Muscle of leg (tissue), 11 donors: ENCODE results near the gene PTPRG. TPM values are rescaled to one million over a fixed set of nuclear protein-coding genes. Genes with fewer than 3 reads are reported as not detected.

ENCODE experiments used
- DNase-seq: peaks from one replicate; pipeline ENCODE4 v3.0.0; 2013
- H3K27ac ChIP-seq: one replicate; pipeline ENCODE4 v1.5.1; 2013; ENCODE audit warnings: mild to moderate bottlenecking, low read length, control low read depth
- H3K27me3 ChIP-seq: one replicate; pipeline ENCODE4 v1.6.1; 2013; ENCODE audit warnings: low read length; ENCODE audit not compliant: control insufficient read depth, insufficient read depth
- H3K36me3 ChIP-seq: one replicate; pipeline ENCODE4 v1.6.1; 2013; ENCODE audit warnings: low read length; ENCODE audit not compliant: control insufficient read depth, insufficient read depth
- H3K4me1 ChIP-seq: one replicate; pipeline ENCODE4 v1.6.1; 2013; ENCODE audit warnings: low read length; ENCODE audit not compliant: control insufficient read depth, insufficient read depth
- H3K4me3 ChIP-seq: one replicate; pipeline ENCODE4 v1.5.1; 2013; ENCODE audit warnings: low read length, control low read depth
- H3K9me3 ChIP-seq: replicated peaks from 2 replicates; pipeline ENCODE4 v1.6.1; 2013; ENCODE audit warnings: low read depth, low read length; ENCODE audit not compliant: control insufficient read depth
- WGBS: methylation state at CpG from one replicate; pipeline ENCODE4 v1.1.5; 2013; ENCODE audit warnings: missing lambda C conversion rate; ENCODE audit not compliant: insufficient coverage; 5-methylcytosine and 5-hydroxymethylcytosine counted together
- polyA plus RNA-seq, 8 donors: library from polyadenylated mRNA; unstranded; fragments of 120-200 nt; gene quantifications; one replicate each; pipeline versions ENCODE4 v1.2.1 to v1.2.3, GENCODE V29; 2013; ENCODE audit warnings: inconsistent platforms in 1 of 8, low replicate concordance in 1 of 8; ENCODE audit not compliant: insufficient read length in 8 of 8, insufficient read depth in 1 of 8
- total RNA-seq: library from RNA; stranded (reverse); fragments of 120-200 nt; gene quantifications from one replicate; pipeline ENCODE4 v1.2.4, GENCODE V29; 2013

PTPRG gene
- total and polyA plus RNA-seq, 9 donors: 15.7 to 45.7 (median 30.8) TPM

- no peaks in the 10 kb centered on the region for H3K9me3 ChIP-seq
- WGBS: 67% methylated on average over 1 of the region's 6 CpGs
- no peak overlapping the region for H3K27ac ChIP-seq
- H3K4me3 ChIP-seq: no peak overlapping the region
- DNase-seq: no peak
- no peaks in the 10 kb centered on the region for H3K36me3 ChIP-seq
- H3K4me1 ChIP-seq: no peaks in the 10 kb centered on the region
- no peaks in the 10 kb centered on the region for H3K27me3 ChIP-seq
Measured at GRCh38 chr3:61783993-61784718, 222.8 kb downstream of the PTPRG start.

DNA sequence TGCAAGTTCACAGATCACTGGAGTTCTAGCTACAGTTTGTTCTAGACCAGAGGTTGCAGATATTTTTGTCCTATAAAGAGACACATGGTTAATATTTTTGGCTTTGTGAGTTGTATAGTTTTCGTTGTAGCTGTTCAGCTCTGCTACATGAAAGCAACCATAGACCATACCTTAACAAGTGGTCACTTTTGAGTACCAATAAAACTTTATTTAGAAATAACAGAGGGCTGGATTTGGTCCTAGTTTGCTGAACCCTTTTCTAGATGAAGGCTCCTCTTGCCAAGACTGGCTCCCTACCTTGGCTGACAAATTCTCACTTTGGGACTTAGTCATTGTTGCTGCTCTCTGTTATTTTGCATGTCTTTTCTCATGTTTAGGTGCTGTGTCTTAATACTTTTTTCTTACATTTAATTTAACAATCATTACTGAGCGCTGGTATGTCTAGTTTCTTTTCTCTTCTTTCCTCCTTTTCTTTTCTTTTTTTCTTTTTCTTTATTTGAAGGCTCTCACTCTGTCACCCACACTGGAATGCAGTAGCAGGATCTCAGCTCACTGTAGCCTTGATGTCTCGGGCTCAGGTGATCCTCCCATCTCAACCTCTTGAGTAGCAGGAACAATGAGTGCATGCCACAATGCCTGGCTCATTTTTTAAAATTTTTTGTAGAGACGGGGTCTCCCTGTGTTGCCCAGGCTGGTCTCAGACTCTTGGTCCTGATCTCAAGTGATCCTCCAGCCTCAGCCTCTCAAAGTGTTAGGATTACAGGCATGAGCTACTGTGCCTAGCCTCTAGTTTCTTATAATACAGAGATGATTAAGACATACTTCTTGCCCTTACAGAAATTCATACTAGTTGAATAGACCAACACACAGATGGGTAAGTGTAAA, 227.5 kb downstream of the PTPRG start:
- WGBS: 100% methylated on average over 2 of the region's 4 CpGs
- Histone ChIP-seq H3K27me3 (no peaks in the 10 kb centered on the region), H3K27ac (no peak overlapping the region), H3K4me1 (peaks cover 2% of the 10 kb centered on the region), H3K4me3 (no peak overlapping the region), H3K36me3 (no peaks in the 10 kb centered on the region), H3K9me3 (no peaks in the 10 kb centered on the region)
- DNase-seq: no peak

DNA sequence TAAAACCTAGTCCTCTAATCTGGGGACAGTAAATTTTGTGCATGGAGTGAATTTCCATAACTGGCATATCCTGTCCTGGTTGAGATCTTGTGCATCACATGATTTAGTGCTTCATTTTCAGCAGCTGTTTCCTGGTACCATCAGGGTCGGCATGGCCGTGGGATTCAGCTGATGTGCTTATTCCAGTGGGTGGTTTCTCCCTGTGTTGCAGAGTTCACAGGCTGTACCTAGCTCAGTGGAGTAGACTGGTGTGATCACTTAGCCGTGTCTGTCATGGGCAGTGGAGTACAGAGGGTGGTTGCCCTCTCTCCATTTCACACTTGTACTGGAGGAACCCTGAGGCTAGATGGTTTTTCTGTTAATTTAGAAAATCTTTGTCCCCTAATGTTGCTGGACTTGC, 228.5 kb downstream of the PTPRG start:
- Histone ChIP-seq H3K4me1 (peaks cover 2% of the 10 kb centered on the region), H3K9me3 (no peaks in the 10 kb centered on the region), H3K27me3 (no peaks in the 10 kb centered on the region), H3K27ac (no peak overlapping the region), H3K36me3 (no peaks in the 10 kb centered on the region), H3K4me3 (no peak overlapping the region)
- no peak for DNase-seq
- 35% methylated on average over 2 of the region's 3 CpGs for WGBS

DNA sequence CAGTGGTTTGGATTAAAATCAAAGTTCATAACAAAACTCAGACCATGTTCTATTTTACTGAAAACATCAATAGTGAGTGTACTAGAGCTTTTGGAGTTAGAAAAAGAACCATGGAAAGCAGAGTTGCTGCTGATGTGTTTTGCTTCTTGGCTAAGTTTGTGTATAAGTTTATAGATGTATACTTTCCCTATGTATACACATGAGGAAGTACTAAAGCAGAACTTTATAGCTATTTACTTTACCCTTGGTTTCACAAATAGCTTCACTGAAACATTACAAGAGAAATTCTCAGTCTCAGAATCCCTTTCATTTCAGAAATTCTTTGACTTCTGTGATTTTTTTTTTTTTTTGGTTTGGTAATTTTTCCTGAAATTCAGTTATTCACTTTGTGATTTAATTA, 229.0 kb downstream of the PTPRG start:
- no peak overlapping the region for H3K27ac ChIP-seq
- H3K36me3 ChIP-seq: no peaks in the 10 kb centered on the region
- H3K4me1 ChIP-seq: peaks cover 2% of the 10 kb centered on the region
- H3K9me3 ChIP-seq: no peaks in the 10 kb centered on the region
- H3K27me3 ChIP-seq: no peaks in the 10 kb centered on the region
- H3K4me3 ChIP-seq: no peak overlapping the region
- DNase-seq: no peak

GRCh38 chr3:61793056-61793455, 231.7 kb downstream of the PTPRG start:
- H3K27me3 ChIP-seq: no peaks in the 10 kb centered on the region
- H3K36me3 ChIP-seq: no peaks in the 10 kb centered on the region
- H3K27ac ChIP-seq: no peak overlapping the region
- no CpG with 5 or more reads among the region's 2 CpGs for WGBS
- peaks cover 5% of the 10 kb centered on the region for H3K4me1 ChIP-seq
- no peak for DNase-seq
- no peaks in the 10 kb centered on the region for H3K9me3 ChIP-seq
- no peak overlapping the region for H3K4me3 ChIP-seq

- DNase-seq: no peak
- Histone ChIP-seq H3K36me3 (no peaks in the 10 kb centered on the region), H3K9me3 (no peaks in the 10 kb centered on the region), H3K4me1 (peaks cover 5% of the 10 kb centered on the region), H3K27ac (no peak overlapping the region), H3K4me3 (no peak overlapping the region), H3K27me3 (no peaks in the 10 kb centered on the region)
Measured at GRCh38 chr3:61793521-61793920, 232.2 kb downstream of the PTPRG start.

GRCh38 chr3:61794341-61794740, 233.0 kb downstream of the PTPRG start:
- Histone ChIP-seq H3K36me3 (no peaks in the 10 kb centered on the region), H3K27me3 (no peaks in the 10 kb centered on the region), H3K4me1 (peaks cover 5% of the 10 kb centered on the region), H3K9me3 (no peaks in the 10 kb centered on the region), H3K27ac (no peak overlapping the region), H3K4me3 (no peak overlapping the region)
- no CpG with 5 or more reads among the region's 3 CpGs for WGBS
- DNase-seq: no peak

- Histone ChIP-seq H3K27me3 (no peaks in the 10 kb centered on the region), H3K4me3 (no peak overlapping the region), H3K9me3 (no peaks in the 10 kb centered on the region), H3K4me1 (peaks cover 5% of the 10 kb centered on the region), H3K36me3 (no peaks in the 10 kb centered on the region), H3K27ac (no peak overlapping the region)
- no CpG with 5 or more reads among the region's 2 CpGs for WGBS
- DNase-seq: no peak
Measured at GRCh38 chr3:61794961-61795360, 233.6 kb downstream of the PTPRG start.

DNA sequence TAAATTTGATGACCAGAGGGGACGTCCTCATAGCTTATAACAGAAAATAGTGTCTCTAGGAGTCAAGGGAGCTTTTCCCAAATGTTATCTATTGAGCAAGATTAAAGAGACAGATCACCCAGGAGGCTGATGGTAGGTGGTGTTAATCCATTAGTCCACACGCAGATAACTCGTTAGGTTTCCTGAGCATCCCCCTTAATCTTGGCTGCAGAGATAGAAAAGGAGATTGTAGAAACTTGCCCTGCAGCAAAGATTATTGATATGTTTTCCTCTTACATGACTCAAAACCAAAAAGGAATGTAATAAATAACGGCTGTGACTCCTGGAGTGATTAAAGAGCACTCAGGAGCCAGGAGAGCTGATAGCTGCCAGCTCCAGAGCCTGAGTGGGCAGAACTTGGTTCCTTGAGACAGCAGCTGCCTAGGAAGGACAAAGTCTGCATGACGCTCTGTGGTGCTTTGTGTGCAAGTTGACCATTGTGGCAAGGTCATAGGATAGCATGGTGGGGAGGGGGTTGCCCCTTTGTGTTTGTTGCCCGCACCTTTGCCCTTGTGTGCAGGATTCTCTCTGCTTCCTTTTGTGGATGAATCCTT, 234.8 kb downstream of the PTPRG start:
- Histone ChIP-seq H3K4me1 (peaks cover 9% of the 10 kb centered on the region), H3K27me3 (no peaks in the 10 kb centered on the region), H3K36me3 (no peaks in the 10 kb centered on the region), H3K4me3 (no peak overlapping the region), H3K9me3 (no peaks in the 10 kb centered on the region), H3K27ac (no peak overlapping the region)
- 100% methylated on average over 2 of the region's 6 CpGs for WGBS
- DNase-seq: no peak

DNA sequence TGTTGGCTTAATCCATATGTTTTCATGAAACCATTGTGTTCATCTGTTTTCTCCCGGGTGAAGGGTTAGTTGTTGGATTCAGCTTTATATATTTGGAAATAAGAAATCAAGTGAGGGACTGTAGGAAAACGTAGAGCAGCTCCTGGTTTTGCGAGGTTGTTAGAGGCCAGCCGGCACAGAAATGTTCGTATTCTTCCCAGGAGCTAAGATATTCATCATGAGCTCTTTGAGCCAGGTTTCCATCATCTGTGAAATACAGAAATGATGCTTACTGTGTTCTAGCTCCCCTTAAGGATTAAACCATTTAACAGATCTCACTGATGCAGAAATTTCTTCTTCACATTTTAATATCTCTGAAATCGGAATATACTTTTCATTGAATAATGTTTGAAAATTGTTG, 235.5 kb downstream of the PTPRG start:
- H3K4me1 ChIP-seq: peaks cover 9% of the 10 kb centered on the region
- no peaks in the 10 kb centered on the region for H3K27me3 ChIP-seq
- H3K9me3 ChIP-seq: no peaks in the 10 kb centered on the region
- no peak overlapping the region for H3K4me3 ChIP-seq
- no peaks in the 10 kb centered on the region for H3K36me3 ChIP-seq
- 45% methylated on average over 4 of the region's 6 CpGs for WGBS
- DNase-seq: peak; percentile 80
- no peak overlapping the region for H3K27ac ChIP-seq
